GM12878 (cell line): Measurements from ENCODE around the gene MAP3K4. TPM values are rescaled to one million over a fixed set of nuclear protein-coding genes. Genes with fewer than 3 reads are reported as not detected.
A peak's percentile ranks its signal among the peaks of the same experiment; 100 is the strongest.

Experiments
- ATF2 ChIP-seq: IDR thresholded peaks from 2 replicates; pipeline ENCODE4 v1.6.1; 2012; ENCODE audit warnings: low read length, inconsistent platforms
- BMI1 ChIP-seq: fragments of 450-650 bp; IDR thresholded peaks from 2 replicates; pipeline ENCODE4 v1.6.1; 2016; ENCODE audit warnings: mild to moderate bottlenecking, moderate library complexity, borderline replicate concordance
- CEBPB ChIP-seq, 2 experiments: fragments of 150-350 bp in 1 of 2; IDR thresholded peaks; 2 replicates each; pipeline ENCODE4 v1.6.1; 2012 to 2014; ENCODE audit warnings: low read depth in 2 of 2, low read length in 2 of 2, borderline replicate concordance in 1 of 2, inconsistent platforms in 1 of 2
- CTCF ChIP-seq, 3 experiments: IDR thresholded peaks in 2 of 3; conservative IDR thresholded peaks in 1 of 3; 2 replicates each; pipeline ENCODE4 v1.5.1; 2011; ENCODE audit warnings: low read depth in 3 of 3, low read length in 3 of 3, mild to moderate bottlenecking in 3 of 3, control low read depth in 2 of 3, moderate library complexity in 2 of 3, inconsistent platforms in 1 of 3, mixed read lengths in 1 of 3; ENCODE audit not compliant: control insufficient read depth in 2 of 3, insufficient read depth in 1 of 3; ENCODE audit errors: extremely low read depth in 1 of 3
- FOXK2 ChIP-seq: fragments of 450-650 bp; IDR thresholded peaks from 2 replicates; pipeline ENCODE4 v1.6.1; 2017; ENCODE audit warnings: mild to moderate bottlenecking, moderate library complexity
- HSF1 ChIP-seq: fragments of 150-350 bp; IDR thresholded peaks from 2 replicates; pipeline ENCODE4 v1.6.1; 2014; ENCODE audit warnings: mild to moderate bottlenecking, low read depth, low read length
- JUNB ChIP-seq: IDR thresholded peaks from 2 replicates; pipeline ENCODE4 v1.6.1; 2016; ENCODE audit warnings: antibody characterized with exemption, mild to moderate bottlenecking
- RAD21 ChIP-seq: IDR thresholded peaks from 2 replicates; pipeline ENCODE4 v1.6.1; 2011; ENCODE audit warnings: mild to moderate bottlenecking, low read depth, low read length, moderate library complexity; ENCODE audit not compliant: insufficient read depth
- SUZ12 ChIP-seq: fragments of 200-600 bp; sonication (generic); IDR thresholded peaks from one replicate; pipeline ENCODE4 v1.6.1; 2018; ENCODE audit warnings: antibody characterized with exemption, mild to moderate bottlenecking; ENCODE audit not compliant: unreplicated experiment
- ZNF384 ChIP-seq: IDR thresholded peaks from 2 replicates; pipeline ENCODE4 v1.6.1; 2012; ENCODE audit warnings: low read depth, mild to moderate bottlenecking, low read length, improper control_type of control experiment, borderline replicate concordance
- polyA plus RNA-seq, 11 experiments: library from polyadenylated mRNA; depleted of rRNA in 4 of 11; unstranded in 6 of 11; stranded (reverse) in 5 of 11; fragments of >200 nt; fragmentation: Nextera tagmentation in 4 of 11; fragmentation: Illumina TruSeq in 1 of 11; extraction: Ambion mirVana in 4 of 11; extraction: Trizol in 1 of 11; gene quantifications; 1 replicate in 1 of 11; 2 replicates in 10 of 11; pipeline versions ENCODE4 v1.2.1 to v1.2.3, GENCODE V29; 2011 to 2016; ENCODE audit warnings: inconsistent platforms in 2 of 11, missing spikeins in 2 of 11, low read depth in 1 of 11
- total RNA-seq, 4 experiments: library from RNA; depleted of rRNA in 3 of 4; stranded (reverse); fragments of >200 nt in 3 of 4; fragmentation: Illumina TruSeq in 1 of 4; extraction: Trizol in 1 of 4; gene quantifications; 2 replicates each; pipeline versions ENCODE4 v1.2.1 to v1.2.3, GENCODE V29; 2013 to 2021

The MAP3K4 gene
- total and polyA plus RNA-seq, 10 of the 15 experiments (the other 5 are each of a cell fraction or from before 2014, with no cell fraction given), result 14.0 to 44.5 (median 23.1) TPM

- TF ChIP-seq CEBPB (IDR thresholded peaks at IDR 0.05; ENCODE audit: borderline replicate concordance in 1 of 2, low read depth in 2 of 2, low read length in 2 of 2), result no peak
- no peak for TF ChIP-seq HSF1
- TF ChIP-seq FOXK2, result no peak
- 0 out of 2 replicates have a peak, but pooled peaks have one; percentile 44 for TF ChIP-seq ATF2
- 0 out of 6 replicates have a peak, but pooled peaks of 1 of the 3 experiments have one; percentile 14 for TF ChIP-seq CTCF (IDR thresholded peaks at IDR 0.05 in 2 of 3, conservative IDR thresholded peaks at IDR 0.05 in 1 of 3; ENCODE audit: control insufficient read depth in 2 of 3, extremely low read depth in 1 of 3, insufficient read depth in 1 of 3, low read depth in 3 of 3, low read length in 3 of 3)
- TF ChIP-seq SUZ12, result no peak
- no peak for TF ChIP-seq ZNF384
- peak; percentile 36; the same call in 1 of the 2 replicates for TF ChIP-seq RAD21
- TF ChIP-seq JUNB, result peak; percentile 48
- TF ChIP-seq BMI1, result no peak
These were observed 58.7 kb downstream of the MAP3K4 start (continued) for GRCh38 chr6:161050134-161050765.
